Fibroblast of the aortic adventitia (primary cell): Measurements from ENCODE around the gene SELE. TPM values are rescaled to one million over a fixed set of nuclear protein-coding genes. Genes with fewer than 3 reads are reported as not detected.

ENCODE experiments used
- DNase-seq: peaks from one replicate; pipeline ENCODE4 v3.0.0-alpha.2; 2010; ENCODE audit warnings: low read depth
- H3K4me3 ChIP-seq: 2 replicates; pipeline ENCODE4 v1.5.1; 2011; ENCODE audit warnings: low read depth, mild to moderate bottlenecking, control low read depth, low read length, moderate library complexity
- CTCF ChIP-seq: IDR thresholded peaks from 2 replicates; pipeline ENCODE4 v1.5.1; 2011; ENCODE audit warnings: mild to moderate bottlenecking, low read length, control low read depth, inconsistent platforms; ENCODE audit not compliant: insufficient read depth
- total RNA-seq: library from RNA; depleted of rRNA; stranded (reverse); fragments of >200 nt; gene quantifications from 2 replicates; pipeline ENCODE4 v1.2.3, GENCODE V29; 2012; ENCODE audit warnings: low replicate concordance

The SELE gene, protein sequence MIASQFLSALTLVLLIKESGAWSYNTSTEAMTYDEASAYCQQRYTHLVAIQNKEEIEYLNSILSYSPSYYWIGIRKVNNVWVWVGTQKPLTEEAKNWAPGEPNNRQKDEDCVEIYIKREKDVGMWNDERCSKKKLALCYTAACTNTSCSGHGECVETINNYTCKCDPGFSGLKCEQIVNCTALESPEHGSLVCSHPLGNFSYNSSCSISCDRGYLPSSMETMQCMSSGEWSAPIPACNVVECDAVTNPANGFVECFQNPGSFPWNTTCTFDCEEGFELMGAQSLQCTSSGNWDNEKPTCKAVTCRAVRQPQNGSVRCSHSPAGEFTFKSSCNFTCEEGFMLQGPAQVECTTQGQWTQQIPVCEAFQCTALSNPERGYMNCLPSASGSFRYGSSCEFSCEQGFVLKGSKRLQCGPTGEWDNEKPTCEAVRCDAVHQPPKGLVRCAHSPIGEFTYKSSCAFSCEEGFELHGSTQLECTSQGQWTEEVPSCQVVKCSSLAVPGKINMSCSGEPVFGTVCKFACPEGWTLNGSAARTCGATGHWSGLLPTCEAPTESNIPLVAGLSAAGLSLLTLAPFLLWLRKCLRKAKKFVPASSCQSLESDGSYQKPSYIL
- total RNA-seq, result not detected in 2 replicates

- no peak within 1 kb of the TSS for H3K4me3 ChIP-seq
- DNase-seq, result no peak
- no peak for TF ChIP-seq CTCF
These were observed at the start of gene SELE for GRCh38 chr1:169733924-169734323. Gene SELE (minus strand): TSS chr1:169734079. CDS start chr1:169733612, 467 bp downstream.

DNA sequence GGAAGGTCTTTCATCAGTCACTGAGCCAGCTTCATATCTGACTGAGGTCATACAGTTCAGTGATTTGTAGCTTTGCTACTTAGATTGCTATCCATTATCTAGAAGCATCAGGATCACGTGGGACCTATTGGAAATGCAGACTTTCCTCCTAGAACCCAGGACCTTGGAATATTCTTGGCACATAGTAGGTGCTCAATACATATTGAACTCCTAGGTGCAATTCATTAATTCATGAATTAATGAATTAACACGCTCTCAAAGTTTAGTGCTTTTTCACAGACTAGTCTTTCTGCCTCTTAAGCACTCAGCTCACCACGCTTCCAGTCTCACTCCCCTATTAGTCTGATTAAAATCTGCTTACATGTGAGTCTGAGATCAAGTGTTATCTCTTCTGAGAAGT, 48.7 kb upstream of the SELE start:
- no peak overlapping the region for H3K4me3 ChIP-seq
- no peak for DNase-seq
- no peak for TF ChIP-seq CTCF

DNA sequence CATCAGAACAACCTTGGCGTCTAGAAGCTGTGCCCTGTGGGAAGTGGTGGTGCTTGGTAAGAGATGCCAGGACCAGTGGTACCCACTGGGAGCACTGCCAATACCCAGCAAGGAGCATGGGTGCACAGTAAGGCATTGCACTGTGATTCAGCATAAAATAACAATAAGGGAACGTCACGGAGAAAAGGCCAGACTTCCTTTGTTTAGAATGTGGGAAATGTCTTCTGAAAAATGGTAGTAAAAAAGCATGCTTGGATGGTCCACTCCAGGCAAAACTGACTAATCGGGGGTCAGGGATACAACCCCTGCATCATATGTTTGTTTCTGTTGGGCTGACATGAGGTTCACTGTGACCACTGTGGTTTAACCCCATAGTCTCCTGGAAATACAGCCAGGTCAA, 46.1 kb upstream of the SELE start:
- TF ChIP-seq CTCF, result no peak
- no peak overlapping the region for H3K4me3 ChIP-seq
- DNase-seq, result peak; percentile 64

- no peak overlapping the region for H3K4me3 ChIP-seq
- TF ChIP-seq CTCF, result no peak
- DNase-seq, result peak; percentile 37
These were observed 45.3 kb upstream of the SELE start for GRCh38 chr1:169779150-169779549.

- no peak for DNase-seq
- TF ChIP-seq CTCF, result no peak
- H3K4me3 ChIP-seq, result no peak overlapping the region
These were observed 42.6 kb upstream of the SELE start for GRCh38 chr1:169776440-169776839.

GRCh38 chr1:169768161-169768560, 34.3 kb upstream of the SELE start:
- no peak for DNase-seq
- no peak overlapping the region for H3K4me3 ChIP-seq
- TF ChIP-seq CTCF, result no peak
